ENCODE results near the gene SLC8A1.

Gene SLC8A1

GRCh38 chr2:40380041-40380440 lies 71.8 kb downstream of the SLC8A1 start:
- no peak for DNase-seq

GRCh38 chr2:40374543-40375240 lies 77.2 kb downstream of the SLC8A1 start:
- DNase-seq, result no peak

GRCh38 chr2:40373111-40373510 lies 78.8 kb downstream of the SLC8A1 start:
- DNase-seq, result no peak

- DNase-seq, result no peak
Measured at GRCh38 chr2:40372283-40372985, 79.5 kb downstream of the SLC8A1 start.

GRCh38 chr2:40371525-40372282 lies 80.2 kb downstream of the SLC8A1 start:
- DNase-seq, result no peak

DNA sequence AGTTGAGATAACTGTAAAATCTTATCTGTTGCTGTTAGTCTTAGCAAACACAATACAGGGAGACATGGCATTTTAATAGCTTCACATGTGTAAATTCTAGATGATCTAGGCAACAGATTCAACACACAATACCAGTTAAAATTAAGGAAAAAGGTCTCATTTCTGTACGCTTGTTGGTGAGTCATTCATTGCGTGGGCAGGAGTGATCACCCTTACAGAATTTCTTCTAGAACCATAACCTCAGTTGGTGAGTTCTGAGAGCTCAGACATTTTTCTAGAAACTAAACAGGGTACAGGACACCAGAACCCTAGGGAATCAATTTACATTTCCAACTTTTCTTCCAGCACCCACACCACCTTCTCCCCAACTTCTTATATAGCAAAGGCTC lies 81.9 kb downstream of the SLC8A1 start:
- no peak for DNase-seq

GRCh38 chr2:40369267-40370006 lies 82.5 kb downstream of the SLC8A1 start:
- DNase-seq, result no peak

GRCh38 chr2:40367652-40368051 lies 84.2 kb downstream of the SLC8A1 start:
- no peak for DNase-seq

- DNase-seq, result no peak
Measured at GRCh38 chr2:40367032-40367431, 84.9 kb downstream of the SLC8A1 start.

GRCh38 chr2:40364151-40364874 lies 87.6 kb downstream of the SLC8A1 start:
- DNase-seq, result no peak

GRCh38 chr2:40363631-40364030 lies 88.3 kb downstream of the SLC8A1 start:
- no peak for DNase-seq

GRCh38 chr2:40363231-40363630 lies 88.7 kb downstream of the SLC8A1 start:
- DNase-seq, result no peak

DNA sequence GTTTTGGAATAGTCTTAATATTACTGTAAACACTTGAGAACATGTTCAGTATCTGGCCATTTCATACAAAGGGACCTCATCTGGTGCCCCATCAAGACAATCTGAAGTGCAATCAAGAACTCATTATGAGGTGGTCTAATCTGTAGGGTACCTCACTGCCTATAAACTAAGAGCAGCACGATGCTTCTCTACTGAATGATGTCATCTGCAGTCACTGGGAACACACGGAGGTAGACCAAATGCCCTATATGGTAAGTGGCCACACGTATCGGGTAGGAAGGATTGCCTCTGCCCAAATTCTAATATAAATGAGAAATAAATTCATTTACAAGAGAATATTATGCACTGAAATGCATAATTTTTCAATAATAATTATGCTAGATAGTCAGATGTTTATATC lies 90.4 kb downstream of the SLC8A1 start:
- no peak for DNase-seq

GRCh38 chr2:40360652-40361051 lies 91.2 kb downstream of the SLC8A1 start:
- DNase-seq, result no peak

DNA sequence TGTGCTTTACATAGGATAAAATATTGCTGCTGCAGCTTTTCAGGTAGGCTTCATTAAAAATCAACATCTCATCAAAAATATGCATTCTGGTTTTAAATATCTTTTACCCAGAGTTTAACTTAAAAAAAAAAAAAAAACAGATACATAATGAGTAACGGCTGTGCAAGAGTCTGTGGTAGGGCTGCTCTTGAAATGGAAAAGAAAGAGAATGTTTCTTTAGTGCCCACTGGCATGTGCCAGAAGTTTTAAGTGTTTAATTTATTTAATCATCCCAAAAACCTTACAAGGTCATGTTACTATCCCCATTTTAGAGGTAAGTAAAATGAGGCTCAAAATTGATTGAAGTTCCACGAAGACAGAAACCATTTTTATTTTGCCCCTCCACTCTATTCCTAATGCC lies 92.1 kb downstream of the SLC8A1 start:
- no peak for DNase-seq

DNA sequence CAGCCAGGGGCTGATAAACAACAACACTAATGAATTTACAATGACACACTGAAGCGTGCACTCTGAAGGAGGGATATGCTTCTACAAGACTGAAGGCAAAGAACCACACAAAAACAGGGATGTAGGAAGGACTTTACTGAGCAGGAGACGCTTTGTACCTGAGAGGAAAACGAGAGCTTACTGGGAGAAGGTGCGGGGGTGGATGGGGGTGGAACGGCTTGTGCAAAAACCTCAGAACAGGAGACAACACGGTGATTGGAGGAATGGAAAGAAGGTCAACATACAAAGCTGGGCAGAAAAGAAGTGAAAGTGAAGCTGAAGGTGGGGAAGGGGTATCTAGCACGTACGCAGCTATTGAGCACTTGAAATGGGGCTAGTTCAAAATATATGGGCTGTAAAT lies 93.1 kb downstream of the SLC8A1 start:
- no peak for DNase-seq

DNA sequence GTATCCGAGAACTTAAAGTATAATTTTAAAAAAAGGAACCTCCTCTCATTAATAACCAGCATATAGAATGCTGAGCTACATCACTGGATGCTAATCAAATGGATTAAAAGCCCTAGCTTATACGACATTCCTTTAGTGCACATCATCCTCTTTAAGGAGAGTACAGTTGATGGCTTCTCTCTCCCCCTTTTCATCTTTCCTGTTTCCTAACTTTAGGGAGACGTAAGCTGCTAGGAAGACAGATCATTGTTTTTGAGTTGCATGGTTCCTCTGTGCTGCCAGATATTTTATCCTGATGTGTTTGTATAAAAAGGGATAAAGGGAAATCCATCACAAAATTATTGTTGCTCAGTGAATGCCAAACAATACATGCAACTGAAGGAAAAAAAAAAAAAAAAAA lies 94.2 kb downstream of the SLC8A1 start:
- no peak for DNase-seq

DNA sequence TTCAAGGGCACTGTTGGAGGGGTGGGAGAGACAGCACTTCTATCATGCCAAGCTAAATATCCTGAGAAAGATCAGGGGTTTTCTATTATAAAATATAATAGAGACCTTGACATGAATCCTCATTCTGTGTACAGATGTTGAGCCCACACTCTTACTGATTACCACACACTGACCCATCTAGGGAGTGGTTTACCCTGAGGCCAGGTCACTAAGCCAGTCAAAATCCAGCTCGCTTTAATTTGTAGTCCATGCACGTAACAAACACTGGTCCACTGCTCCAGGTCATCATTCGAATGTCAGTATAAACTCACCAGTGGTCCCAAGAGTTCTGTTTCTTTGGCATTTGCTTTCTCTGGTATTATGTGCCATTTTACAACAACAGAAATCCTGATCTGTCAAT lies 96.4 kb downstream of the SLC8A1 start:
- DNase-seq, result no peak

GRCh38 chr2:40353231-40353630 lies 98.7 kb downstream of the SLC8A1 start:
- DNase-seq, result no peak

DNA sequence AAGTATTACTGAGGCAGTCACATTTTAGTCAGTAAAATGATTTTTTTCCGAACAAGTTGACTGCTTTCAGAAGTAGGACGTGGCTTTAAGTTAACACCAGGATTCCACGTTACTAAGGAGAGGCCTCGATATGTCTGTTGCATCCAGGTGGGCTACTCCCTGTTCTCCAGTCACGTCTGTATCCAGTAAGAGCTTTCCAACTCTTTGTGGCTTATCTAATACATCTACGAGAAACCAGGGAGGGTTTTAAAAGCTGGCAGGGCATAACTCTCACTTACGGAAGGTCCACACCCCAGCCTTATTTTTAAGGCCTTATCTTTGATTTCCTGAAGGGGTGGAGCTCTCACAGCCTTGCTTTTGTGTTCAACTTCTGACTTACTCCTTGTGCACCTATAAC lies 99.2 kb downstream of the SLC8A1 start:
- DNase-seq, result no peak

- no peak for DNase-seq
Measured at GRCh38 chr2:40352041-40352702, 99.7 kb downstream of the SLC8A1 start.

DNA sequence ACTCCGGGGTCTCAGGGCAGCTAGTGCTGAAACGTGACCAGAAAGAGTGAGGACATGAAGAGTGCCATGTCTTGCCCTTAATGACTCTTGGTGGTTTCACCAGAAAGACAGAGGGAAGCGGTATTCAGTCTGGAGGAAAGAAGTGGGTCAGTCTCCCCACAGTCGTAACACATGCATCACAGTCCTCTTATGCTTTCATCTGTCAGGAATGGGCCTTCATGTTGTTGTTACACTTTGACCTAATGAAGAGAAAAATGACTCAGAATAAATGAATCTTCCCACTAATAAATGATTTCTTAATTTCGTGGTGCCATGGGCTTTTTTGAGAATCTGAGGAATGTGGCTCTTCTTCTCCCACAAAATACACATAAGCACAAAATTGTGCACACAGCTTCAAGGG lies 103.2 kb downstream of the SLC8A1 start:
- DNase-seq, result no peak

All from stimulated activated CD4-positive, alpha-beta T cell treated with anti-CD3 and anti-CD28 coated beads, Interleukin-2, amount 100 ng/mL, for 24 hours (primary cell).